HPDE6-E6E7 (cell line): Measurements from ENCODE around the gene INTU.
"Not testable (repeated sequence)": the region's sequence is repeated elsewhere in the genome, so short reads cannot be mapped to it uniquely, and the experiment has no call there.

Experiments used
- DNase-seq: peaks from one replicate; pipeline ENCODE4 v3.0.0; 2011; ENCODE audit warnings: missing footprints; ENCODE audit errors: extremely low spot score

INTU gene

DNA sequence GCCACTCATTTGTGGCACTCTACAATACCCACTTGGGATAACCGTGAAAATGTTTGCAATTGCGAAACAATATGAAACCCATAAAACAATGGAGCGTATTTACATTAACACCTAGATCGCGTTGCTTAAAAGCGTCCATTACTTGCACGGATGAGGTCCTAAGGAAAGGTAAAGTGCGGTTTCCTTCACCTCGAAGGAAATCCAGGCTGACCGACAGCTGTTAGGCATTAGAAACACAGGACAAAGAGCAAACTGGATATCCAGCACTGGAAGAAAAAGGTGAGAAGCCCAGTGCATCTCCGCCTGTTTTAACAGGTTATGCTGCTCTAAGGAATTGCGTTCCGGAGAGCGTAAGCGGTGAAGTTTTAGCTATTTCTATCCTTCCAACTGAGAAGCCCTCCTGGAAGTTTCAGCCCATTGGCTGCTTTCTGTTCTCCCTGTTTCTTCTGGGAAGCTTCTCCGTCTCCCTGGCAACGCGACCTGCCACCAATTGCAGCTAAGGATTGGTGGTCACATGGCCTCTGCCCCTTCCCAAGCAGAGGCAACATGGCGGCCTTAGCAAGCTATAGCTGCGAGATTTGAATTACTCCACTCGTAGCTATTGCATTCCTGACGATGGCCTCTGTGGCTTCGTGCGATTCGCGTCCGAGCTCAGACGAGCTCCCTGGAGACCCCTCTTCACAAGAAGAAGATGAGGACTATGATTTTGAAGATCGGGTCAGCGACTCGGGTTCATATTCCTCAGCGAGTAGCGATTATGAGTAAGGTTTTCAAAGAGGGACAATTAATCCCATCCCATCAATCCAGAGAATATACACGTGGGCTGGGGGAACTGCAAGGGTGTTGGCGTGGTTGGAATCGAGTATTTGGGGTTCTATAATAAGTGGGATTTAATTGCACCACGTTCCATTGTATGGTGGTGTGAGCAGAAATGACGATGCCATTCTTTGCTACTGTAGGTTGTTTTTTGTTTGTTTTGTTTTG, at the start of gene INTU:
INTU (plus strand) TSS at position 538 of the 984 bp plus-strand sequence; CDS start at position 616, 78 bp downstream.
- peak; percentile 94 for DNase-seq

DNA sequence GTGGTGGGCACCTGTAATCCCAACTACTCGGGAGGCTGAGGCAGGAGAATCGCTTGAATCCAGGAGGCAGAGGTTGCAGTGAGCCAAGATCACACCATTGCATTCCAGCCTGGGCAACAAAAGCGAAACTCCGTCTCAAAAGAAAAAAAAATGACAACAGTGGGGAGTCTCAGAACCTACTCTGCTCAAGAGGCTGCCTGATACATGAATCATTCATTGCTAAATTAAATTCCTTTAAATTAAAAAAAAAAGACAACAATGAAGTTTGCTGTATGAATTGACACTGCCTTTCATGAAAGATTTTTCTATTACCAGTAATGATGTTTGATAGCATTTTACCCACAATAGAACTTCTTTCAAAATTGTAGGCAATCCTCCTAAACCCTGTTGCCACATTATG, 46.3 kb upstream of the INTU start:
- not testable (repeated sequence) for DNase-seq

DNA sequence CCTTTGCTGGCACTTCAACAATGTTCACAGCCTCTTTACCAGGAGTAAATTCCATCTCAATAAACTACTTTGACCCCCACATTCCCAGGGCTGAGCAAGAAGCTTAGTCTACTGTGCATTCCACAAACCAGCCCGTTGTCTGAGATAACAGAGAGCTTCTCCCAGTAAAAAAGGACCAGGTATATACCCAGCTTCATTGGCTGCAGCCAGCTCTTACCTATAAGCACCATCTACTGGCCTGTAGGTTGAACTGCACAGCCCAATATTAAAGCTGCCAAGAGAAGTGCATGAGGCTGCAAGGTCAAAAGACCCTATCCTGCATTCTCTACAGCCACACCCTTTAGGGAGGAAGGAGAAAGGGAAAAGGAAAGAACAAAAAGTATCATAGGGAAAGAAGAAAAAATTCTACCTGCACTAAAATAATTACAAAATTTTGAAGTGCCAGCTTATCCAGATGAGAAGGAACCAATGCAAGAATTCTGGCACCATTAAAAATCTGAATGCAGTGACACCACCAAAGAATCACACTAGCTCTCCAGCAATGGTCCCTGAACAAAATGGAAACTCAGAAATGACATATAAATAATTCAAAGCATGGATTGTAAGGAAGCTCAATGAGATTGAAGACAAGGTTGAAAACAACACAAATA, 45.7 kb upstream of the INTU start:
- DNase-seq, result peak; percentile 16

DNA sequence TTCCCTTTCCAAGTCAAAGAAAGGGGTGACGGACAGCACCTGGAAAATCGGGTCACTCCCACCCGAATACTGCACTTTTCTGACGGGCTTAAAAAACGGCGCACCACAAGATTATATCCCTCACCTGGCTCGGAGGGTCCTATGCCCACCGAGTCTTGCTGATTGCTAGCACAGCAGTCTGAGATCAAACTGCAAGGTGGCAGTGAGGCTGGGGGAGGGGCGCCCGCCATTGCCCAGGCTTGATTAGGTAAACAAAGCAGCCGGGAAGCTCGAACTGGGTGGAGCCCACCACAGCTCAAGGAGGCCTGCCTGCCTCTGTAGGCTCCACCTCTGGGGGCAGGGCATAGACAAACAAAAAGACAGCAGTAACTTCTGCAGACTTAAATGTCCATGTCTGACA, 43.6 kb upstream of the INTU start:
- not testable (repeated sequence) for DNase-seq

DNA sequence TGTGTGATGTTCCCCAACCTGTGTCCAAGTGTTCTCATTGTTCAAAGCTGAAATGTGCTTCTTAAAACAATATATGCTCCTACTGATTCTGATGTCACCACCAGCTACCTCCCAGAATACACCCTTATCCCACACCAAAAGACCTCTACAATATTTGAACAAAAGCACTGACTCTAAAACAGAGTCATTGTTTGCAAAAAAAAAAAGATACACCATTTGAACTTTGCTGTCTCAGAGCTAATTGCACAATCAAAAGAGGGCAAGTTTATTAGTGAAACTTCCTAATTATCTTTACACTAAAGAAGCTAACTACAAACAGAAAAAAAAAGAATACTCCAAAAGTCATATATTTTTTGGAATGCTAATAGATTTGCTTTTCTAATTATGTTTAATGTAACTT, 34.1 kb upstream of the INTU start:
- DNase-seq, result no peak

DNA sequence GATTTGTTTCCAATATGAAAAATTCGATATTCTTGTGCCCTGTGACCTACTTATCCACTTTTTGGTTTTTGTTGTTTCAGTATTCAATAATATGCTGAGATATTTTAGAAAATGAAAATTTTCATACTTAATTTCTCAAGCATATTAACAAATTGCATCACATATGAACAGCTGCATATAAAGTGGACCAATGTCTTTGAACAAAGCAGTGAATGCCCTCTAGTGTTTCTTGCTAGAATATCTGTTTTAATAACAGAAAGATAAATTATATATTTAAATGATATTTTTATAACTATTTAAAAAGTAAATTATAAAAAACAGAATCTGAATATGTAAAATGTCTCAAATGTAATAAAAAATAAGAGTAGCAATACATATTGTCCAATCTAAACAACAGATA, 31.7 kb upstream of the INTU start:
- peak; percentile 16 for DNase-seq

DNA sequence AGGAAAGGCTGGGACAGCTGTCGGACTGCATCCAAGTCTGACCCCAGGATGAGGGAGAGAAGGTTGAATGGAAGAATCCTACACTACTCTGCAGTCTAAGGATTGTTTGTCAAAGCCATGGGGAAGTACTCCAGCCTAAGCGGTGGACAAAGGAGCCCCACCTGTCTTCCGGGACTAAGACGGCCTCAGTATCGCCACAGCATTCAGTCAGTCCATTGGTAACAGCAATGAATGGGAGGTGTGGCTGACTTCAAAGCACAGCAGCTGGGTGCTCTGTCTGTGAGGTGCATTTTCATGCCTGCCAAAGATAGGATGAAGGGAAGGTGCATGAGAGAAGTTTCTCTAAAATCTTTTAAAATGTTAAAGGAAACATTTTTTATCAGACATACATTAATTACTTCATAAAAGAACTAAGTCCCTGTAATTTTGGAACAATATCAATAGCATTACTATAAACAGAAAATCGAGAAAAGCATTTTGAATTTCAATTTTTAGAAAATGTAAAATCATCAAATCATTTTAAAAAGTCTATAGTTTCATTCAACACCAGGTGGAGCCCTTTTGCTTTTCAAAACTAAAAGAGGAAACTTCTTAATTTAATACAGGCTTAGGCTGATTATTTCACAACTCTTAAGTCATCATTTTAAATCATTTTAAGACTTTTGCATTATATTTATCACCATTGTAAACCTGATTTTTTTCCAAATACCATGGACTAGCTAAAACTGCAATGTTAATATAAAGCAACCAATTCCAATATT, 27.6 kb upstream of the INTU start:
- DNase-seq, result no peak

DNA sequence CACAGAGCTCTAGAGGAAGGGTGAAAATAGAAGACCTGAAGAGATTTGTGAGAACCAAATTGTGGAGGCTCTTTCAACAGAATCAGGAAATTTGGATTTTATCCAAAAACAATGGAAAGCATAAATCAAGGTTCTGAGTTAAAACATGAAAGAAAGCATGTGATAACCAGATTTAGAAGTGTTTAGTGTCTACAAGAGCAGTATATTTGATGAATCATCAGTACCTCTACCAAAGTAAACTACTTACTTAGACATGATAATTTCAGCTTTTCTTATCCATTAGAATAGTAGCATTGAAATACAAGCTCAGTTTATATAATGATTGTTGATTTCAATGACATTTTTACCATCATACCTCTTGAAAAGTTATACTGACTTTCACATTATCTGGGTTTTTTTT, 25.9 kb upstream of the INTU start:
- no peak for DNase-seq

DNA sequence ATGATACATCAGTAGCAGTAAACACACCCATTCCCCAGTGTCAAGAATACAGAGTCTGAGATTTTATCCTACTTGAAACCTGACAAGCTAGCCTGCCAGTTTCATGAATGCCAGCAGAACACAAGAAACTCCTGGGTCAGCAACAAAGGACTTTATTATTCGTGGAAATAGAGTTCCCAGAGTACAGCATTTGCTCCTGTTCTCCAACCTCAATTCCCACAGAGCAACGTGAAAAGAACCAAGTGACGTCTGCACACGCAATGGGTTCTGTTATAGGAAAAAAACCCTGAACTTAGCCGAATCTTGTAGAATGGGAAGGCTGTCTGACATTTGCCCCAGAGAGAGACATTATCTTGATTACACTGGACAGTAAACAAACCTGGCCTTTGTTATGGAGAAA, 23.3 kb upstream of the INTU start:
- DNase-seq, result no peak

DNA sequence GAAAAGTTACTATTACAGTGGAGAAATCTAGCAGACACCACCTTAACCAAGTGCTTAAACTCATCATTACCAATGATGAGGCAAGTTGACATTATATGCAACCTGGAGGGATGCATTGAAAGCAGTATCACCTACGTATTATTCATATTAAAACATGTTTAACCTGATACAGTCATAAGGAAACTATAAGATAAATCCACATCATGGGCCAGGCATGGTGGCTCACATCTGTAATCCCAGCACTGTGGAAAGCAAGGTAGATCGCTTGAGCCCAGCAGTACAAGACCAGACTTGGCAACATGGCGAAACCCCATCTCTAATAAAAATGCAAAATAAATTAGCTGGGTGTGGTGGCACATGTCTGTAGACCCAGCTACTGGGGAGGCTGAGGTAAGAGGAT, 22.3 kb upstream of the INTU start:
- no peak for DNase-seq

DNA sequence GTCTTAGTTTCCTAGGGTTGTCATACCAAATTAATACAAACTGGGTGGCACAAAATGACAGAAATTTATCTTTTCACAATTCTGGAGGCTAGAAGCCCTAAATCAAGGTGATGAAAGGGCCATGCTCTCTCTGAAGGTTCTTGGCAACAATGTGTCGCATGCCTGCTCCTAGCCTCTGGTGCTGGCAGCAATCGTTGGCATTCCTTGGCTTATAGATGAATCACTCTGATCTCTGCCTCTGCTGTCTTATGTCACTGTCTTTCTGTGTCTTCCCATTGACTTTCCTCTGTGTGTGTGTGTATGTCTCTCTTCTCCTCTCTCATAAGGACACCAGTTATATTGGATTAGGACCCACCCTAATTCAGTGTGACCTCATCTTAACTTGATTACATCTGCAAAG, 15.9 kb upstream of the INTU start:
- DNase-seq, result no peak

DNA sequence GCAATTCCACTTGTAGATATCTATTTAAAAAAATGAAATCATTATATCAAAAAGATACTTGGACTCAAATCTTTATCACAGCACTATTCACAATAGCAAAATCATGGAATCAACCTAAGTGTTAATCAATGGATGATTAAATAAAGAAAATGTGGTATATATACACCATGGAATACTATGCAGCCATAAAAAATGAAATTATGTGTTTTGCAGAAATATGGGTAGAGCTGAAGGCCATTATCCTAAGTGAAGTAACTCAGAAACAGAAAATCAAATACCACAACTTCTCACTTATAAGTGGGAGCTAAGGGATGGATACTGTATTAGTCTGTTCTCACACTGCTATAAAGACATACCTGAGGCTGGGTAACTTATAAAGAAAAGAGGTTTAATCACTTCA, 14.3 kb upstream of the INTU start:
- no peak for DNase-seq

DNA sequence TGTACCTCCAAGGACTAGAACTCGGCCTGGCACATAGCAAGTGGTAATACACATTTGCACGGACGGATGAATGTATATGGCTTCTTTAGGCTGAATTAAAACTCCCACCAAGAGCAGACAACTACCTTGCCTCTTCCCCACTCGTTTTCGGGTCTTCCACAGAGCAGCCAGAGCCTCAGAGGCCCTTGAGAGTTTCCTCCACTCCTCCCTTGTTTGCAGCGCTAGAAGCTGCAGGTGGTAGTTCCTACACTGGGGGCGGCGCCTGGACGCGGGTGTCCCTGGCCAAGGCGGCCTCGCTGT, 10.2 kb upstream of the INTU start:
- DNase-seq, result no peak

DNA sequence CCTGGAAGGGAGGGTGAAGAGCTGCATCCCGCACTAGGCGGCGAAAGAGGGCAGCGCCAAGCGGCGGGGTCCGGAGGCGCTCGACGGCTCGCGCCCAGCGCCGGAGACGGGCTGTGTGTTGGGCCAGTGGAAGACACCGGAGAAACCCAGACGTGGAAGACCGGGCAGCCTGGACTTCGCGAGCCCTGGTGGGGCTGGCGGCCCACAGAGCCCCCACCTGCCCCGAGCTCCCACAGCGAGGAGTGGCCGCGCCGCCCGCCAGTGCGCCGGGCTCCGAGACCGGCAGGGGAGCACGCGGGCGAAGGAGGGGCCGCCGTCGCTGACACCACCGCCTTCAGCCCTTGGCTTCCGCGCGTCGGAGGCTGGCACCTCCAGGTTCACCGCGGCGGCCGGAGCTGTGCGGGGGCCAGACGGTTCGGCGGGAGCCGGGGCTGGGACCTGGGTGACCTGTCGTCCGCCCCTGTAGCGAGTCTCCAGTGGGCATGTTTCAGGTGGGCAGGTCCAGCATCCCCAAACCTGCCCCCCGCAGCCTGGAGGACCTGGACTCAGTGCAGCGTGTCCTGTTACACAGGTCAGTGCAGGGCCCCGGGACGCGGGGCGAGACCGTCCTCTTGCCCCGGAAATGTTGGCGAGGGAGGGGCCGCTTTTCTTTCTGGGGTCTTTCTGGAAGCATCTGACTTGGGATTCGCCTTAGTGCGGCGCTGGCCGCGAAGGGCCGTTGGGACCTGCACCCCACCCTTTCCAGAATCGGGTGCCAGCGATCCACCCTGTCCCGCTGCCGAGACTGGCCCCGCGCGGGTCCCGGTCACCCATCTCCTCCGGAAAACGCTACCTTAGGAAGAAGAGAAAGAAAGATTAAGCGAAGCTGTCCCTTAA, 9.6 kb upstream of the INTU start:
- DNase-seq, result peak; percentile 43

DNA sequence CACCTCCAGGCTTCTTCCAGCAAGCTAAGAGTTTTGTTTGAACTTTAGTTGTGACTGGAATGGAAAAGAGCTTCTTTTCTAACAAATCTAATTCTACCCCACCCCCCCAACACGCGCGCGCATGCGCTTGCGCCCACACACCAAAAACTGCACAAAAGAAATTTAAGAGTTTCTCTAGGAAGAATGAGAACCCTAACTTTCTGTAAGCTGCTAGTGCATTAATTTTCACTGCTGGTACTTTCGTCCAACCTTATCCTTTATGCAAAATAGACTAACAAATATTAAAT, 9.0 kb upstream of the INTU start:
- peak; percentile 33 for DNase-seq

DNA sequence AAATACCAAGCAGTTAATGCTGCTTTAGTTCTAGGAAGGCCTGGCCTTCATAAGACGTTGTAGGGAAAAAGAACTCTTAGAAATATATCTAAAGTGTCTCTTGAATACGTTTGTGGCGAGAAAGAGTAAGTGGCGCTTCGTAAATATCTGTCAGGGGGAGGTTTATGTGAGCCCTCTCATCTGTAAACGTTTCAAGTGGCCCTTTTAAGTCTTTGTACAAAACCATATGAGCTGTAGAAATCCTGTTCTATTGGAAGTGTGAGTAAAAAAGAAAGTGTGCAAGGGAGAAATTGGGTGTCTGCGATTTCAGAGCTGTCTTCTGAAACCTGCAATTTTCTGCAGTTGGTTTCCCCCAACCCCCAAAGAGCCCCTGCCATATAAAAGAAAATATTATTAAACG, 8.6 kb upstream of the INTU start:
- no peak for DNase-seq

DNA sequence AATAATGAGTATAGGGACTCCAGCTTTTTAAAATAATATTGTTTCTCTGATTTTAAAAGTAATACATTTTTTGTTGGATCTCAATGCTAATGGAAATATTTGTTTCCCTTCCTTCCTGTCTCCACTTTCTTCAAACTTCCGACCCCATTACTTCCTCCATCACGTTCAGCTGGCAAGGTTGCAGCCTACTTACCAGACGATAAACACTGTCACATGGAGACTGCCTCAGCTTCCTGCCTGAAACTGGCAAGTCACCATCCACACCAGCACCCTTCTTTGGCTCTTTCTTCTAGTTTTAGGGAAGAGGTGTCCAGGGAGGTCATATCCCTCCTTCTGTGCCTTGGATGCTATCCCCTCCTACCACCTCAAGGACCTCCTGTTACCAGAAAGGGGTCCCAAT, 3.4 kb upstream of the INTU start:
- DNase-seq, result no peak

DNA sequence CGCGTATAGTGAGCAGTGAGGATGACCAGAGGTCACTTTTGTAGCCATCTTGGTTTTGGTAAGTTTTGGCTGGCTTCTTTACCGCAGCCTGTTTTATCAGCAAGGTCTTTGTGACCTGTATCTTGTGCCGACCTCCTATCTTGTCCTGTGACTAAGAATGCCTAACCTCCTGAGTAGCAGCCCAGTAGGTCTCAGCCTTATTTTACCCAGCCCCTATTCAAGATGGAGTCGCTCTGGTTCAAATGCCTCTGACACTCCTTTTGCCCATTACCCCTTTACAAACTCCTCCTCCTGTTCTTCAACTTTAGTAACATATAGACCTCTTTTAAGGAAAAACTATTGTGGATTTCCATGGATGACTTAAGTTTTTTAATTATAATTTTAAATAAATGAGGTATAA, 2.6 kb upstream of the INTU start:
- no peak for DNase-seq

DNA sequence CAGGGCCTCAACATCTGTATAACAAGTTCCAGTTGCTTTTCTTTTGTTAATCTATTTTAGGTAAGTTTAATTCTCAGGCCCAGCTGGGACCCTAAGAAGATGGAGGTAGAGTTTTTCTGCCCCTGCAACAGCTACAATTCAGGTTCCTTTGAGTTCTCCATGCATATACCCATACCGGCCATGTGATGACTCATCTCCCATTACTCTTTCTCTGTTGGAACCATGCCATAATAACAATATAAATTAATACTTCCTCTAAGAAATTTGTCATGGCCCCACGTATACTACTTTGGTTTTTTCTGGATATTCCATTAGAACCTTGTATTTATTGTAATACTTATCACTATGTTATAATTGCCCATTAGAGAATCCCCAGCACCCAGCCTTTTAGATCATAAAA, 1.3 kb upstream of the INTU start:
- DNase-seq, result peak; percentile 12

DNA sequence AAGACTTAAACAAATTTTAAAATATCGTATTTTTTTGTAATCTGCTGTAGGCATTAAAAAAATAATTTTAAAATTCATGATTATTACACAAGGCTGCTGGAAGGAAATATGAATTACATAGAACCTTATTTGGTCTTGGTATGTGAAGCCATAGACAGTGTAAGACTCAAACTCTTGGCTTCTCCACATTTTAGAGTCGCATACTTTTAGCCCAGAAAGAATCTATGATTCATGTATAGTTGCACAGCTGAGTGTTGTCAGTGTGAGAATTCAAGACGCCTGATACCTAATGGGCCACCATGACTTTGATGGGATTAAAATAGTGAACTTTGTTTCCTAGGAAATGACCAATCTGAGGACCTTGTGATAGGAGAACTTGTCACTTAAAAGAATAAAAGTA, 1.4 kb downstream of the INTU start:
- DNase-seq, result no peak

DNA sequence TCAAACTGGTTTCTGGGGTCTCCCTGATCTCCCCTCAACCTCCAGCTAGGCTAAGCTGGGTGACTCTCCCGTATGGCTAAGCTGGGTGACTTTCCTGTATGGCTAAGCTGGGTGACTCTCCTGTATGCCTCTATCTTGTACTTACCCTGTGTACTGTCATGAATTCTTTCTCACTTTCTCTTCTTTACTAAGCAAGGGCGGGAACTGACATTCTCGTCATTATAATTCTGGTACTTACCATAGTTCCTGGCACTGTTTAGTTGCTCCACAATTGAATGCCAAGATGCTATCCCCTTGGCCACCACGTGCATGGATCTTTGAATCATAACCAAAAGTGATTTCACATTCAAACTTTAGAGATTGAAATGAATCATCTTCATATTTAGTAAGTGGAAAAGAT, 8.8 kb downstream of the INTU start:
- DNase-seq, result no peak

DNA sequence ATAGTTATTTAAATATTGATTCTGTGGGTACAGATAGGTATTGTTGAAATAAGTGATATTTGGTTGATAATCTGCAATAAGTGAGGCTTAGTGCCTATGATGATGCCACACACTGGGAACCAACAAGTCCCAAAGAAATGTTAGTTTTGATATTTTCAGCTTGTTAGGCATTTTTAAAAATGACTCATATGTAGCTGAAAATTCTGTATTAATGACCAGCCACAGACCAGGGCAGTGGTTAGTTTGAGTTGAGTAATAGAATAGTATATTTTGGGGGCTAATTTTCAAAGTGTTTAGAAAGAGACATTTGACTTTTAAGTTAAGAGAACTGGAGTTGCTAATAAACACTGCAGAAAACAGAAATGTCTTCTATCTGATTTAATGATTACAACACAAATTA, 9.4 kb downstream of the INTU start:
- DNase-seq, result no peak
